Stimulated activated CD4-positive, alpha-beta T cell treated with anti-CD3 and anti-CD28 coated beads, Interleukin-2, amount 100 ng/mL, for 24 hours (primary cell): ENCODE data around the gene NOD1.
"Not testable (repeated sequence)": the region's sequence is repeated elsewhere in the genome, so short reads cannot be mapped to it uniquely, and the experiment has no call there.

ENCODE experiments used
- DNase-seq, 2 donors: peaks; one replicate each; pipeline ENCODE4 v3.0.0-alpha.2; 2020

The NOD1 gene

GRCh38 chr7:30504301-30505173 lies 26.0 kb upstream of the NOD1 start, which contains the start of gene GGCT:
TSS of gene GGCT (minus strand) at chr7:30504829. CDS start at chr7:30504709, 120 bp downstream.
- DNase-seq = peak; percentile 95 to 98

DNA sequence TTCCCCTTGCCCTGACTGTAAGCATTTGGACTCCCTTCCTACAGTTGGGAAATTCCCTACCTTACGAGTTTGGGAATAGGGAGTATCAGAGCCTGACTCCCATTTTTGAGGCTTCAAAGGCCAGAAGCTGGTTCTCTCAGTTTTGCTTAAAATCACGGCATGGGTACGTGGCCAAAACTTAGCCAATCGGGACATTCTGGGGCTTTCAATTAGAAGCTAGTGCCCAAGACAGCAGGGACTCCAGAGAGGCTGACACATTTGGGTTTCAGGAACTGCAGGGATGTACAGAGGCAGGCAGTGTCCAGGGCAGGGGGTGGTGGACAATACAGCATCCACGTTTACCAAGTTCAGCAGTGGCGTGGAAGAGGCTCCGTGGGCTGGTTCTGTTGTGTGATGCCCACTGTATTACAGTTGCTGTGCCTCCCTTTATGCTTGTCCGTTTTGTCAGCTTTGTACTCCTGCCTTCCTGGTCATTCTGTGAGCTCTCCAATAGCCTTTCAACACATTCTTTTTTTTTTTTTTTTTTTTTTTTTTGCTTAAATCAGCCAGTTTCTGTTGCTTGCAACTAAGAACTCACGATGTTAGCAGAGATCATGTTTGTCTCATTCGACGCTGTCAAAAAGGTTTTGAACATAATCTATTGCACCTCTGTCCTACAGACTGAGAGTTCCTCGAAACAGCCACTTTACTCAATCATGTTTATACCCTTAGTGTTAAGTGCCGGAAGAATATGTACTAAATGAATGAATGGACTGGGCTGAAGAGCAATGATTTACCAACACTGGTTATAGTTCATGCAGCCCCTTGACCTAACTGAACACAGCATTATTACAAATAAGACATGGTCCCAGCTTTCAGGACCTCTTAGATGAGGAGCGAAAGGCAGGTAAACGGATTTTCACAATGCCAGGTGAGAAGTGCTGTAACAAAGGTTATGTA lies 25.0 kb upstream of the NOD1 start:
- DNase-seq = no peak

GRCh38 chr7:30502470-30503251 lies 24.1 kb upstream of the NOD1 start:
- no peak for DNase-seq

- no peak for DNase-seq
Observed at GRCh38 chr7:30501264-30501663, 22.7 kb upstream of the NOD1 start.

- DNase-seq = no peak
Observed at GRCh38 chr7:30493228-30493627, 14.6 kb upstream of the NOD1 start.

GRCh38 chr7:30491417-30491816 lies 12.8 kb upstream of the NOD1 start:
- DNase-seq = no peak

- DNase-seq = no peak
Observed at GRCh38 chr7:30487371-30487770, 8.8 kb upstream of the NOD1 start.

GRCh38 chr7:30485667-30486066 lies 7.1 kb upstream of the NOD1 start:
- DNase-seq = no peak

- DNase-seq = not testable (repeated sequence)
Observed at GRCh38 chr7:30481416-30481815, 2.8 kb upstream of the NOD1 start.

DNA sequence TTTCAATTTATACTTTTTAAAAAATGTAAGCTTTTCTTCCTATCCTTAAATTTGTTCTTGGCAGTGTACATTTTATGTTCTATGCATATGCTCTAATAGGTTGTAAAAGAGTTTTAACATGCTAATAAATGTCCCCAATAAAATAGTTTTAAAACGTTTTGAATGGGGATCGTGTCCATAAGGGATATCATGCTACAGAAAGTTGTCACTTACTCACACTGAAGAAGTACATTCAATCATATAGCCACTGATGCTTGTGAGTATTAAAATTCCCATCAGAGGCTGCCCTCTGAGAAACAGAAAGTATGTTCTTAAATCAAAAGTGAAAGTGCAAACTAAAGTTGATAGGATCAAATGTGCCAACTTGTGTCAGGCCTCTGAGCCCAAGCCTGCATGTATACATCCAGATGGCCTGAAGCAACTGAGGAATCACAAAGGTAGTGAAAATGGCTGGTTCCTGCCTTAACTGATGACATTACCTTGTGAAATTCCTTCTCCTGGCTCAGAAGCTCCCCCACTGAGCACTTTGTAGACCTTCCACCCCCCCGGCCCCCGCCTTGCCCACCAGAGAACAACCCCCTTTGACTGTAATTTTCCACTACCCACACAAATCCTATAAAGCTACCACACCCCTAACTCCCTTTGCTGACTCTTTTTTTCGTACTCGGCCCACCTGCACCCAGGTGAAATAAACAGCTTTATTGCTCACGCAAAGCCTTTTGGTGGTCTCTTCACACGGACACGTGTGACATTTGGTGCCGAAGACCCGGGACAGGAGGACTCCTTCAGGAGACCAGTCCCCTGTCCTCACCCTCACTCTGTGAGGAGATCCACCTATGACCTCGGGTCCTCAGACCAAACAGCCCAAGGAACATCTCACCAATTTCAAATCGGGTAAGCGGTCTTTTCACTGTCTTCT lies 877 bp upstream of the NOD1 start:
- DNase-seq = peak; percentile 23

- DNase-seq = no peak
Observed at GRCh38 chr7:30476459-30477145, 2.0 kb downstream of the NOD1 start.

- DNase-seq = no peak
Observed at GRCh38 chr7:30475580-30475979, 3.0 kb downstream of the NOD1 start.

DNA sequence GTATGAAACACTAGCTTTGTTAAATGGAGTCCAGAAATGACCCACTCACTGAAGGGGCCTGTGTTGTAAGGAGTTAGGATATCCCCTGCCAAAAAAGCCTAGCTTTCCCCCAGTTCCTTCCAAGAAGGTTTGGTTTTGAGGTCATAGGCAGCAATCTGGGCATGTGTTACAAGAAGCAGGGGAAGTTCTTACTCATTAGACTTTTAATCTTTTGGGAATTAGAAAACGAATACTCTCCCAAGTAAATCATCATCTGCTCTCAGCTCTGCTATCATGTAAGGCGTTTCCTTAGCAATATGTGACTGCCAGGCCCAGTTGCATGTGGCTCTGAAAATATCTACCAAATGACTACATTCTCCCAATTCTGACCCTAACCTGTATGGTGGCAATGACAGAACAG lies 3.7 kb downstream of the NOD1 start:
- DNase-seq = no peak

DNA sequence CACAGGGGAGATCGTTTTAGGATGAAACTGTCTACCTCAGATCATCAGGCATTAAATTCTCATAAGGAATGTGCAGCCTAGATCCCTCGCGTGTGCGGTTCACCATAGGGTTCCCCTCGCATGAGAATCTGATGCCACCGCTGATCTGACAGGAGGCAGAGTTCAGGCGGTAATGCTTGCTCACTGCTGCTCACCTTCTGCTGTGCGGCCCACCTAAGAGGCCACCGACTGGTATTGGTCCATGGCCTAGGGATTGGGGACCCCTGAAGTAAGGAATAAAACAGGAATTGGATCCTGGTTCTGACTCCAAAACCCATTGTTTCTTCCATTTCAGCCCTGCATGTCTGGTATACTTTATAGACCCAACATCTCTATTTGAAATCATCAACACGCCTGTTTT lies 4.1 kb downstream of the NOD1 start:
- no peak for DNase-seq

- no peak for DNase-seq
Observed at GRCh38 chr7:30473903-30474302, 4.7 kb downstream of the NOD1 start.

- no peak for DNase-seq
Observed at GRCh38 chr7:30472784-30473775, 5.5 kb downstream of the NOD1 start.

GRCh38 chr7:30472081-30472783 lies 6.4 kb downstream of the NOD1 start:
- no peak for DNase-seq

DNA sequence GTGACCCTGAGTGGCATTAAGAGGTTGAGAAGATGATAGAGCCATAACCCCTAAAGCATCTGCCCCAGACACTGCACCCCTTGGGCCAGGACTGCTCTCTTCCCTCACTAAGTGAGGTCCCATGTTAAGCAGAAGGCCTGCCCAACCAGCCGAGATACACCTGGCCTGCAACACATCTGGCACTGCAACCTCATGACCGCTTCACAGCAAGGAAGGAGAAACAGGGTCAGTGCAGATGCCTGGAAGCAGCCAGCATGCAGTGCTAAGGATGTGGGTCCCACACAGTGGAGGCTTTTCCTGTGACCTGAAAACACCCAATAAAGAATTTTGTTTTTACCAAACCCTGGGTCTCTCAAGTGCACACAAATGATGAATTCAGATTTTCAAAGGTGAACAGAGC lies 7.4 kb downstream of the NOD1 start:
- DNase-seq = no peak

- DNase-seq = no peak
Observed at GRCh38 chr7:30470771-30471170, 7.8 kb downstream of the NOD1 start.
